ENCODE data around the gene SREK1IP1. TPM values are rescaled to one million over a fixed set of nuclear protein-coding genes. Genes with fewer than 3 reads are reported as not detected.

Gene SREK1IP1
- total RNA-seq, 1 donor from 2014 or later = 22.5 TPM

- H3K4me1 ChIP-seq = no peaks in the 10 kb centered on the region
- DNase-seq = no peak
- no peaks in the 10 kb centered on the region for H3K9me3 ChIP-seq
- no peak overlapping the region for H3K27ac ChIP-seq
- H3K36me3 ChIP-seq = peaks cover 50% of the 10 kb centered on the region
- intact Hi-C loops (cut with DNase I) = no loop called here
- no peak overlapping the region for H3K4me3 ChIP-seq
- H3K27me3 ChIP-seq (ENCODE audit: low read depth) = no peaks in the 10 kb centered on the region
- no peak for ATAC-seq
- TF ChIP-seq CTCF (IDR thresholded peaks at IDR 0.05) = no peak
Observed at GRCh38 chr5:64806537-64806936, 38.0 kb upstream of the SREK1IP1 start.

- intact Hi-C loops (cut with DNase I) = no loop called here
Observed at GRCh38 chr5:64800926-64801325, 32.4 kb upstream of the SREK1IP1 start.

GRCh38 chr5:64796301-64796700 is 27.8 kb upstream of the SREK1IP1 start:
- ATAC-seq (no peak), DNase-seq (no peak)
- Histone ChIP-seq H3K27ac (no peak overlapping the region), H3K4me3 (no peak overlapping the region), H3K4me1 (no peaks in the 10 kb centered on the region), H3K36me3 (peaks cover 10% of the 10 kb centered on the region), H3K9me3 (no peaks in the 10 kb centered on the region), H3K27me3 (ENCODE audit: low read depth) (no peaks in the 10 kb centered on the region)
- intact Hi-C loops (cut with DNase I) = no loop called here
- TF ChIP-seq CTCF (IDR thresholded peaks at IDR 0.05) = no peak

More at GRCh38 chr5:64800926-64801325, 32.4 kb upstream of the SREK1IP1 start:
- Histone ChIP-seq H3K27ac (no peak overlapping the region), H3K36me3 (peaks cover 50% of the 10 kb centered on the region), H3K4me1 (no peaks in the 10 kb centered on the region), H3K9me3 (no peaks in the 10 kb centered on the region), H3K27me3 (ENCODE audit: low read depth) (no peaks in the 10 kb centered on the region), H3K4me3 (no peak overlapping the region)
- TF ChIP-seq CTCF (IDR thresholded peaks at IDR 0.05) = no peak
- DNase-seq = no peak
- ATAC-seq = no peak

GRCh38 chr5:64794053-64794770 is 25.7 kb upstream of the SREK1IP1 start:
- no peak for TF ChIP-seq CTCF (IDR thresholded peaks at IDR 0.05)
- H3K27me3 ChIP-seq (ENCODE audit: low read depth) = no peaks in the 10 kb centered on the region
- H3K27ac ChIP-seq = no peak overlapping the region
- no peaks in the 10 kb centered on the region for H3K4me1 ChIP-seq
- intact Hi-C loops (cut with DNase I) = no loop called here
- H3K36me3 ChIP-seq = no peaks in the 10 kb centered on the region
- H3K4me3 ChIP-seq = no peak overlapping the region
- no peak for ATAC-seq
- H3K9me3 ChIP-seq = no peaks in the 10 kb centered on the region
- DNase-seq = no peak

- Histone ChIP-seq H3K27ac (no peak overlapping the region), H3K4me3 (no peak overlapping the region), H3K27me3 (ENCODE audit: low read depth) (no peaks in the 10 kb centered on the region), H3K36me3 (no peaks in the 10 kb centered on the region), H3K4me1 (no peaks in the 10 kb centered on the region), H3K9me3 (no peaks in the 10 kb centered on the region)
- intact Hi-C loops (cut with DNase I) = no loop called here
- no peak for ATAC-seq
- no peak for TF ChIP-seq CTCF (IDR thresholded peaks at IDR 0.05)
- DNase-seq = no peak
Observed at GRCh38 chr5:64792469-64792868, 24.0 kb upstream of the SREK1IP1 start.

Measured in lower lobe of right lung (tissue), 2 donors.